ENCODE results near the gene MAPRE3. TPM values are rescaled to one million over a fixed set of nuclear protein-coding genes. Genes with fewer than 3 reads are reported as not detected.

MAPRE3 gene
- total and polyA plus RNA-seq, 3 experiments from 2014 or later: 2.0 to 3.0 (median 2.4) TPM

DNA sequence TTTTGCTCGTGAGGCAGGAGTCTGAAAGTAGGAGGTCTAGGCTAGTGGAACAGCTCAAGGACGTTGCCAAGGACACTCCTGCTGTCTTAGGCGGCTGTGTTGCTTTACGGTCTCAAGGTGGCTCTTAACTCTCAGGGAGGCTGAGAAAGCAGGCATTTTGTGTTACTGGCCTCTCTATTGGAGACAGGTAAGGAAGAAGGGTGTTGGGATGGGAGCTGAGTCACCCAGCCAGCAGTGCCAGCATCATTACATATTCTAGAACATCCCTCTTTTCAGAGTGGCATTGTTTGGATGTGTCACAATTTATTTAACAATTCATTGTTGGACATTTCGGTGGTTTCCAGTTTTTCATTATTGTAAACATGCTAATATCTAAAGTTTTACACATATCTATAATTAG lies 31.5 kb downstream of the MAPRE3 start:
- no peaks in the 10 kb centered on the region for H3K4me1 Mint-ChIP-seq
- no peak overlapping the region for H3K4me3 Mint-ChIP-seq
- H3K9me3 Mint-ChIP-seq: no peaks in the 10 kb centered on the region
- no peak for DNase-seq
- no peak overlapping the region for H3K27ac ChIP-seq (ENCODE audit: low read depth, low read length)
- H3K9me3 ChIP-seq (ENCODE audit: low read length): no peaks in the 10 kb centered on the region
- no peak overlapping the region for H3K4me3 ChIP-seq (ENCODE audit: low read length)
- H3K4me1 ChIP-seq (ENCODE audit: insufficient read depth, low read length): no peaks in the 10 kb centered on the region
- H3K36me3 Mint-ChIP-seq: peaks cover 0 to 2% (median 0%) of the 10 kb centered on the region in 3 donors
- ChIA-PET CTCF (no interaction called here), POLR2A (no interaction called here)
- no peaks in the 10 kb centered on the region for H3K36me3 ChIP-seq (ENCODE audit: insufficient read depth, low read length)
- no peak overlapping the region for H3K27ac Mint-ChIP-seq
- peaks cover 15 to 33% of the 10 kb centered on the region in 2 donors for H3K27me3 Mint-ChIP-seq
- no peaks in the 10 kb centered on the region for H3K27me3 ChIP-seq (ENCODE audit: insufficient read depth, low read length, poor library complexity, severe bottlenecking)

DNA sequence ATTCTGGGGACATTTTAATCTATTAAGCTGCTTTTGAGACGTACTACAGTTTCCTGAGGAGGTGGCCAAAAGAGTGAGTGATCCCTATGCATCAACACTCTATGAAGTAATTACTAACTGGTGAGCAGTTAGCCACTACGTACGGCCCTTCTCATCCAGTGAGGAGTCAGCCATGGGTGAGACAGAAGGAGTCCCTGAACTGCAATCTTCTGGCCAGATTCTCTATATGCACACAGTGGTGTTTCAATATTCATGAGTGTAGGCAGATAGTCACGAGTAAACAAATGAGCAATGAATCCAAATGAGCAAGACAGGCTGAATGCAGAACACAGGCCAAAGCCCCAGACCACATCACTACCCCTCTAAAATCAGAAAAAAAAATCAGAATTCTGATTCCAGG lies 32.6 kb downstream of the MAPRE3 start:
- H3K36me3 ChIP-seq (ENCODE audit: insufficient read depth, low read length): no peaks in the 10 kb centered on the region
- no peak overlapping the region for H3K27ac ChIP-seq (ENCODE audit: low read depth, low read length)
- H3K36me3 Mint-ChIP-seq: peaks cover 0 to 2% (median 0%) of the 10 kb centered on the region in 3 donors
- no peaks in the 10 kb centered on the region for H3K9me3 ChIP-seq (ENCODE audit: low read length)
- H3K4me3 ChIP-seq (ENCODE audit: low read length): no peak overlapping the region
- no peak for DNase-seq
- H3K9me3 Mint-ChIP-seq: no peaks in the 10 kb centered on the region
- ChIA-PET POLR2A (no interaction called here), CTCF (no interaction called here)
- H3K27me3 ChIP-seq (ENCODE audit: insufficient read depth, low read length, poor library complexity, severe bottlenecking): no peaks in the 10 kb centered on the region
- peaks cover 12 to 26% of the 10 kb centered on the region in 2 donors for H3K27me3 Mint-ChIP-seq
- no peaks in the 10 kb centered on the region for H3K4me1 Mint-ChIP-seq
- no peak overlapping the region for H3K27ac Mint-ChIP-seq
- no peaks in the 10 kb centered on the region for H3K4me1 ChIP-seq (ENCODE audit: insufficient read depth, low read length)
- H3K4me3 Mint-ChIP-seq: no peak overlapping the region

DNA sequence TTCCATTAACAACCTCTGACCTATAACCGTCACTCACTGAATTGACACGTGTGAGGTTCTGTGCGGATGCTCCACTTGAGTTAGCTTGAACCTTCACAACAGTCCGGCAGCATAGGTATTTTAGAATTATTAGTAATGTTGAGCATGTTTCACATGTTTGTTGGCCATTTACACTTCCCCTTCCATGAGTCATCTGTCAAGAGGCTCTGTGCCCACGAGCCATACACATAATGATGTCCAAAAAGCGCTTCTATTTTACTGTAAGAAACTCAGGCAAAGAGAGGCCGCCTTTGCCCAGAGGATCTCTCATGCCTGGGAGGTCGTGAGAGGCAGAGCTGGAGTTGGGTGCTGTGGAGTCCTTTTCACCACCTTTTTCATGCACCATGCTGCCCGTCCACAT lies 33.4 kb downstream of the MAPRE3 start:
- POLR2A ChIA-PET: no interaction called here
- Mint-ChIP-seq H3K27ac (no peak overlapping the region), H3K9me3 (no peaks in the 10 kb centered on the region), H3K27me3 (peaks cover 12 to 24% of the 10 kb centered on the region in 2 donors), H3K4me3 (no peak overlapping the region), H3K4me1 (no peaks in the 10 kb centered on the region), H3K36me3 (peaks cover 0 to 2% (median 0%) of the 10 kb centered on the region in 3 donors)
- Histone ChIP-seq H3K27me3 (ENCODE audit: insufficient read depth, low read length, poor library complexity, severe bottlenecking) (no peaks in the 10 kb centered on the region), H3K9me3 (ENCODE audit: low read length) (no peaks in the 10 kb centered on the region), H3K4me1 (ENCODE audit: insufficient read depth, low read length) (no peaks in the 10 kb centered on the region), H3K27ac (ENCODE audit: low read depth, low read length) (no peak overlapping the region), H3K4me3 (ENCODE audit: low read length) (no peak overlapping the region), H3K36me3 (ENCODE audit: insufficient read depth, low read length) (no peaks in the 10 kb centered on the region)
- DNase-seq: no peak
- CTCF ChIA-PET: no interaction called here

DNA sequence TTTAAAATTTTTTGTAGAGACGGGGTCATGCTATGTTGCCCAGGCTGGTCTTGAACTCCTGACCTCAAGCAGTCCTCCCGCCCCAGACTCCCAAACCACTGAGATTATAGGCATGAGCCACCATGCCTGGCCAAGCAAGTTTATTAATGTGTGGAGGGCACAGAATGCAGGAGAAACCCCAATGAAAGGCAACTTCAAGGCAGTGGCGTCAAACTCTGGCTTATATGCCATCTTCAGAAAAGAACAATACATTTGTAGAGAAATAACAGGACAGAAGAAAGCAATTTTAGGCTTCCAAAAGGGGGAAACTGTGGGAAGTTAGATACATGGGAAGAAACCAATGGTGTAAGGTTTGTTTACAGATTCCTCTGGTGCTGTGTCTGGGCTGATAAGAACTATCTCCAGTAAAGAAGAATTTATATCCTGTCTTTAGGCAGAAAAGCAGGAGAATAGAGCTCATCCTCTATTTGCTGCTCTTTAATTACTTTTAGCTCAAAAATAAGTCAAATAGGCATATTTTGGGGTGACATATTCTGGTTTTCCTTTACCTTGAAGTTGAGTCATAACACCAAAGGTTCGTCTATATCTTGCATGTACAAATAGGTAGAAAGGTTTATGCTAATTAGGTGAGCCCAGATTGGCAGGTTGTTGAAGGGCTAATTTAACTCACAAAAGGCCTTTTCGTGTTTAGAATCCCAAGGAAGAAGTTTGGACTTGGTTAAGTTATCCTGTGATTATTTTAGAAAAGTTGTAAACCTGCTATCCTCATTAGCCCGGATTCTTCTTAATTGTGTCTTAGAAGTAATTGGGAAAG lies 36.4 kb downstream of the MAPRE3 start:
- H3K27ac Mint-ChIP-seq: no peak overlapping the region
- H3K36me3 Mint-ChIP-seq: peaks cover 0 to 1% (median 0%) of the 10 kb centered on the region in 3 donors
- no peak overlapping the region for H3K4me3 Mint-ChIP-seq
- POLR2A ChIA-PET: no interaction called here
- H3K4me1 Mint-ChIP-seq: peaks cover 1 to 7% (median 5%) of the 10 kb centered on the region in 3 donors
- Histone ChIP-seq H3K4me1 (ENCODE audit: insufficient read depth, low read length) (no peaks in the 10 kb centered on the region), H3K27ac (ENCODE audit: low read depth, low read length) (peak overlapping the region; percentile 81), H3K36me3 (ENCODE audit: insufficient read depth, low read length) (no peaks in the 10 kb centered on the region), H3K9me3 (ENCODE audit: low read length) (no peaks in the 10 kb centered on the region), H3K4me3 (ENCODE audit: low read length) (no peak overlapping the region), H3K27me3 (ENCODE audit: insufficient read depth, low read length, poor library complexity, severe bottlenecking) (no peaks in the 10 kb centered on the region)
- H3K27me3 Mint-ChIP-seq: peaks cover 6 to 24% of the 10 kb centered on the region in 2 donors
- no peaks in the 10 kb centered on the region for H3K9me3 Mint-ChIP-seq
- CTCF ChIA-PET: no interaction called here
- no peak for DNase-seq

DNA sequence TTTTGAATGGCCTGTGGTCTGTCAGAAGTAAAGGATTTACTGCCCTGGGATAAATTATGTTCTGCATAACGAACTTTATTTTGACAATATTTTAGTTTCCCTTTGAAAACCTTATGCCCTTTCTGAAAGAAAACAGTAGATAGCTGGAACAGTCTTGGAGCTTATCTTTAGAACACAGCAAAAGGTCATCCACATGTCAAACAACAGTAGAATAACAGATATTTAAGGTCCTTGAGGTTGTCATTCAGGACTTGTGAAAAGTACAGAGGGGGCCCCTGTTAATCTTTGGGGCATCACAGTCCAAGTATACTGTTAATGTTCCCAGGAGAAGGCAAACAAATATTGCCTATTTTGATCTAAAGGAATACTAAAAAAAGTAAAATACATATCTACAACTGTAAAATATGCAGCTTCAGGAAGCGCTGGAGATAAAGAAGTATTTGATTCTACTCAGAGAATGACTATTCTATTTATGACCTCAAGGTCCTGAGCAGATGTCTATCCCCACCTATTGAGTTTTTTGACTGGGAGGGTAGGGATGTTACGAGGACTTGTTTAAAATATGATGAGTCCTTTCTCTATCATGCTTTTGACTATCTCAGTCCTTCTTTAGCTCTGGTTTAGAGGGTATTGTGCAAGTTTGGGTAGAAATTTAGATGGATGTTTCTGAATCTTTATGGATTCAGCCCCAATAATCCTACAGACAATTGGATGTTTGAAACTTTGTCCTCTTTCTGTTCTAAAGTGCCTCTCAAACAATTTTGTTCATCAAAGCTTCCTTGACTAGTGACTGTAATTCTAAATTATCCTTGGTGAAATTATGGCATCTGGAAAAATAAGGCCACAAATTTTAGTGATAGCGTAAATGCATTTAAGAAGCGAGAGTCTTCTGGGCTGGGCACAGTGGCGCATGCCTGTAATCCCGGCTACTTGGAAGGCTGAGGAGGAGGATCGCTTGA lies 37.3 kb downstream of the MAPRE3 start:
- ChIA-PET POLR2A (no interaction called here), CTCF (no interaction called here)
- no peaks in the 10 kb centered on the region for H3K9me3 Mint-ChIP-seq
- Histone ChIP-seq H3K36me3 (ENCODE audit: insufficient read depth, low read length) (no peaks in the 10 kb centered on the region), H3K4me3 (ENCODE audit: low read length) (no peak overlapping the region), H3K4me1 (ENCODE audit: insufficient read depth, low read length) (no peaks in the 10 kb centered on the region), H3K9me3 (ENCODE audit: low read length) (no peaks in the 10 kb centered on the region), H3K27ac (ENCODE audit: low read depth, low read length) (peak overlapping the region; percentile 81), H3K27me3 (ENCODE audit: insufficient read depth, low read length, poor library complexity, severe bottlenecking) (no peaks in the 10 kb centered on the region)
- peaks cover 1 to 7% (median 5%) of the 10 kb centered on the region in 3 donors for H3K4me1 Mint-ChIP-seq
- no peak overlapping the region for H3K4me3 Mint-ChIP-seq
- H3K36me3 Mint-ChIP-seq: peaks cover 0 to 1% (median 0%) of the 10 kb centered on the region in 3 donors
- H3K27me3 Mint-ChIP-seq: peaks cover 3 to 21% of the 10 kb centered on the region in 2 donors
- DNase-seq: no peak
- no peak overlapping the region for H3K27ac Mint-ChIP-seq

DNA sequence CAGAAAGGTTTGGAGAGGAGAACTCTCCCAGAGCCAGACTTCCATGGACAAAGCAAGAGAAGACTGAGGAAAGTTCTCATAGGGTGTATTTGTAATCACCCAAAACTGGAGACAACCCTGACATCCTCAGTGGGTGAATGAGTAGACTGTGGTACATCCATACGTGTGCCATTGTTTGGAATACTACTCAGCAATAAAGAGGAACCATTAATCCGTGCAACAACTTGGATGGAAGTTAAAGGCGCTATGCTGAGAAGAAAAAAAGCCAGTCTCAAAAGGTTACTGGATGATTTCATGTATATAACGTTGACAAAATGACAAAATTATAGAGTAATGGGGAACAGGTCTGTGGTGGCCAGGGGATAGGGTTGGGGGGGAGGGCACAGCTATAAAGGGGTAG lies 38.2 kb downstream of the MAPRE3 start:
- no peak for DNase-seq
- peaks cover 0 to 1% (median 0%) of the 10 kb centered on the region in 3 donors for H3K36me3 Mint-ChIP-seq
- Histone ChIP-seq H3K27me3 (ENCODE audit: insufficient read depth, low read length, poor library complexity, severe bottlenecking) (no peaks in the 10 kb centered on the region), H3K36me3 (ENCODE audit: insufficient read depth, low read length) (no peaks in the 10 kb centered on the region), H3K4me3 (ENCODE audit: low read length) (no peak overlapping the region), H3K27ac (ENCODE audit: low read depth, low read length) (peak overlapping the region; percentile 81), H3K4me1 (ENCODE audit: insufficient read depth, low read length) (no peaks in the 10 kb centered on the region), H3K9me3 (ENCODE audit: low read length) (no peaks in the 10 kb centered on the region)
- POLR2A ChIA-PET: no interaction called here
- H3K27me3 Mint-ChIP-seq: peaks cover 3 to 17% of the 10 kb centered on the region in 2 donors
- CTCF ChIA-PET: no interaction called here
- no peak overlapping the region for H3K4me3 Mint-ChIP-seq
- H3K27ac Mint-ChIP-seq: no peak overlapping the region
- H3K9me3 Mint-ChIP-seq: no peaks in the 10 kb centered on the region
- peaks cover 1 to 7% (median 5%) of the 10 kb centered on the region in 3 donors for H3K4me1 Mint-ChIP-seq

DNA sequence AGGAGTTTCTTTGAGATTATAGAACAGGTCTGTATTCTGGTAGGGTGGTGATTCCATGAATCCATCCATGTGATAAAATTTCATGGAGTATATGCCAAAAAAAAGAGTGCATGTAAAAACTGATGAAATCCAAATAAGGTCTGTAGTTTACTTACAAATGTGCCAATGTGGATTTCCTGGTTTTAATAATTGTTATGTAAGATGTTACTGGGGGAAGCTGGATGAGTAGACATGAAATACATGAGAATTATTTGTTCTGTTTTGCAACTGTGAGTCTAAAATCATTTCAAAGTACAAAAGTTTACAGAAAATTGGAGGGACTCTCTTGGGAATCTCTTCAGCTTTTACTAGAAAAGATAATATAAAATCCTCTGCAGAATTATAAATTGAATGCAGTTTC lies 38.6 kb downstream of the MAPRE3 start:
- Histone ChIP-seq H3K4me1 (ENCODE audit: insufficient read depth, low read length) (no peaks in the 10 kb centered on the region), H3K36me3 (ENCODE audit: insufficient read depth, low read length) (no peaks in the 10 kb centered on the region), H3K9me3 (ENCODE audit: low read length) (no peaks in the 10 kb centered on the region), H3K27me3 (ENCODE audit: insufficient read depth, low read length, poor library complexity, severe bottlenecking) (no peaks in the 10 kb centered on the region), H3K4me3 (ENCODE audit: low read length) (no peak overlapping the region), H3K27ac (ENCODE audit: low read depth, low read length) (peak overlapping the region; percentile 43)
- ChIA-PET POLR2A (no interaction called here), CTCF (interaction anchor here (0.9 kb wide), 1 partner anchor 47 kb away, joined by 3 read pairs; no protein-coding TSS in a partner anchor)
- H3K9me3 Mint-ChIP-seq: no peaks in the 10 kb centered on the region
- peaks cover 0 to 1% (median 0%) of the 10 kb centered on the region in 3 donors for H3K36me3 Mint-ChIP-seq
- H3K4me1 Mint-ChIP-seq: peaks cover 1 to 7% (median 5%) of the 10 kb centered on the region in 3 donors
- no peak overlapping the region for H3K27ac Mint-ChIP-seq
- no peak overlapping the region for H3K4me3 Mint-ChIP-seq
- peaks cover 1 to 13% of the 10 kb centered on the region in 2 donors for H3K27me3 Mint-ChIP-seq
- no peak for DNase-seq

DNA sequence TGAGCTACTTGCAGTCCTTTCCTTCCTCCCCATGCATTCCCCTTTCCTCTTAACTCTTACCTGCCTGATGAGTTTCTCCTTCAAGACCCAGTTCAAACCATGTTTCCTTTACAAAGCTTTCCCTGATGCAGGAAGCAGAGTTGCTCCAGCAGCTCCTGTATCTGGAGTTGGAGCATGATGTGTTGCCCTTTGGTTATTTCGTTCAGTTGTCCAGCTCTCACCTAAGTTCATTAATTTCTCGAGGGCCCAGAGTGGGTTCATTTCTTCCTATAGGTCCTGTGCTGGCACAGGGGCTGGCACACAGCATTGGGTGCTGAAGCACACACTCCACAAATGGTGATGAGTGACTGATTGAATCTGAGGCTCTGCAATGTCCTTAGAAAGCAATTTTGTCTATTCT lies 39.3 kb downstream of the MAPRE3 start:
- H3K4me1 Mint-ChIP-seq: peaks cover 1 to 7% (median 5%) of the 10 kb centered on the region in 3 donors
- no peaks in the 10 kb centered on the region for H3K9me3 Mint-ChIP-seq
- H3K27ac Mint-ChIP-seq: peak overlapping the region in 1 of 8 donors; percentile 20
- Histone ChIP-seq H3K27me3 (ENCODE audit: insufficient read depth, low read length, poor library complexity, severe bottlenecking) (no peaks in the 10 kb centered on the region), H3K9me3 (ENCODE audit: low read length) (no peaks in the 10 kb centered on the region), H3K4me3 (ENCODE audit: low read length) (no peak overlapping the region), H3K4me1 (ENCODE audit: insufficient read depth, low read length) (no peaks in the 10 kb centered on the region), H3K27ac (ENCODE audit: low read depth, low read length) (peak overlapping the region; percentile 43), H3K36me3 (ENCODE audit: insufficient read depth, low read length) (no peaks in the 10 kb centered on the region)
- peaks cover 0 to 13% of the 10 kb centered on the region in 2 donors for H3K27me3 Mint-ChIP-seq
- DNase-seq: no peak
- ChIA-PET CTCF (interaction anchor here (0.7 to 0.9 kb wide), 2 partner anchors 18 to 48 kb away, joined by 3 to 4 read pairs; no protein-coding TSS in a partner anchor), POLR2A (interaction anchor here (0.7 kb wide), 1 partner anchor 83 kb away, joined by 10 read pairs; no protein-coding TSS in a partner anchor)
- peaks cover 0 to 1% (median 0%) of the 10 kb centered on the region in 3 donors for H3K36me3 Mint-ChIP-seq
- peak overlapping the region in 1 of 7 donors; percentile 38 for H3K4me3 Mint-ChIP-seq
